NCI-H82 treated with DMSO at 0.1 percent for 48 hours (cell line): Measurements from ENCODE around the gene RCOR1.
"Not testable (repeated sequence)": the region's sequence is repeated elsewhere in the genome, so short reads cannot be mapped to it uniquely, and the experiment has no call there.

ENCODE experiments used
- DNase-seq: peaks from one replicate; lab custom pipeline; 2025; ENCODE audit not compliant: unreplicated experiment; lab: John Stamatoyannopoulos, UW

The RCOR1 gene

DNA sequence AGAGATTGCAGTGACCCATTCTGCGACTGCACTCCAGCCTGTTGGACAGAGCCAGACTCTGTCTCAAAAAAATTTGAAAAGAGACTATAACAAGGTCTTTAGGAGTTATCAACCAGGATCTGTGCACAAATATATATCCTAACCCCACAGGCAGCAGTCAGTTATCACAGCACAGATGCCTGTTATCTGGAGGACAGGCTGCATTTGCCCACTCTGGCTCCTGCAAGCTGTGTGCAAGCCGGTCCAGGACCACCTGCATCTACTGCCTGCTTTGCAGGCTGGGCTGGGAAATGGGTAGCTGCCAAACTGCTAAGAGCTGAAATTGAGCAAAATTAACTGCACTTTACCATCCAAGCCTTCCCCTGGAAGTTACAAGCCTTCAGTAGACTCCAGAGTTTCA is 21.4 kb upstream of the RCOR1 start:
- DNase-seq: no peak

DNA sequence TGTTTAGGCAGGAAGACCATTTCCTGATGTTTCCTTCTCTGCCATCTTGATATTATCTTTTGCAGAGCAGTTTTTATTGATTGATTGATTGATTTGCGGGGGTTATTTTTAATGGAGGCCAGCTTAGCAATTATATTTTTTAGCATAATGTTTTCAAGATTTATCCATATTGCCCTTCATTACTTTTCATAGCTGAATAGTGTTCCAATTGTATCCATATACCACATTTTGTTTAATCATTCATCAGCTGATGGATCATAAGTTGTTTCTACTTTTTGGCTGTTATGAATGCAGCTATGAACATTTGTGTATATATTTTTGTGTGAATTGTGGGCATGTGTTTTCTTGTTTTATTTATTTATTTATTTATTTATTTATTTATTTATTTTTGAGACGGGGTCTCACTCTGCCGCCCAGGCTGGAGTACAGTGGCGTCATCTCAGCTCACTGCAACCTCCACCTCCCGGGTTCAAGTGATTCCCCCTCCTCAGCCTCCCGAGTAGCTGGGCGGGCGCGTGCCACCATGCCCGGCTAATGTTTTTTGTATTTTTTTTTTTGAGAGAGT is 20.9 kb upstream of the RCOR1 start:
- no peak for DNase-seq

DNA sequence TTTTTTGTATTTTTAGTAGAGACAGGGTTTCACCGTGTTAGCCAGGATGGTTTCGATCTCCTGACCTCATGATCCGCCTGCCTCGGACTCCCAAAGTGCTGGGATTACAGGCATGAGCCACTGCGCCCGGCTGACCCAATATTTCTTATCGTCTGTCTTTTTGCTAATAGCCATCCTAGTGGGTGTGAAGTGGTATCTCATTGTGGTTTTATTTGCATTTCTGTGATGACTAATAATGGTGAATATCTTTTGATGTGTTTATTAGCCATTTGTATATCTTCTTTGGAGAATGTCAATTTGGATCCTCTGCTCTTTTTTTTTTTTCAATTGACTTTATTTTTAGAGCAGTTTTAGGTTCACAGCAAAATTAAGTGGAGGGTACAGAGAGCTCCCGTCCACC is 19.3 kb upstream of the RCOR1 start:
- DNase-seq: not testable (repeated sequence)

DNA sequence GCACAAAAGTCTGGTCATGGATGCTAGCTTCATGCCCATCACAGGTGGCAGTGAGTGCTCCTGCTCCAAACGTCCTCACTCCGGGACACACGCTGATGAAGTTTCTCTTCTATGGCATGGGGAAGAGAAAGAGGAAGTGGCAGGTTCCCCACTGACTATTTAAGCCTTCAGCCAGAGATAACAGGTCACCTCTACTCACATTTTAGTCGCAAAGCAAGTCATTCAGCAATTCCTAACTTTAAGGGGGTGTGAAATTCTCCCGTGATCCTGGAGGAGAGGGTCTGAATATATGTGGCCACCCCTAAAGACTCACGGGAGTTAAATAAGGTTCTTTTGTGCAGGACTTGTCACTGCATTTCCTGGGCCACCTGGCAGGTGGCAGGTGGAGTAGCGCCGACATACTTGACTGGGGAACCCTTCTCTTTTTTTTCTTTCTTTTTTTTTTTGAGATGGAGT is 18.8 kb upstream of the RCOR1 start:
- DNase-seq: no peak

DNA sequence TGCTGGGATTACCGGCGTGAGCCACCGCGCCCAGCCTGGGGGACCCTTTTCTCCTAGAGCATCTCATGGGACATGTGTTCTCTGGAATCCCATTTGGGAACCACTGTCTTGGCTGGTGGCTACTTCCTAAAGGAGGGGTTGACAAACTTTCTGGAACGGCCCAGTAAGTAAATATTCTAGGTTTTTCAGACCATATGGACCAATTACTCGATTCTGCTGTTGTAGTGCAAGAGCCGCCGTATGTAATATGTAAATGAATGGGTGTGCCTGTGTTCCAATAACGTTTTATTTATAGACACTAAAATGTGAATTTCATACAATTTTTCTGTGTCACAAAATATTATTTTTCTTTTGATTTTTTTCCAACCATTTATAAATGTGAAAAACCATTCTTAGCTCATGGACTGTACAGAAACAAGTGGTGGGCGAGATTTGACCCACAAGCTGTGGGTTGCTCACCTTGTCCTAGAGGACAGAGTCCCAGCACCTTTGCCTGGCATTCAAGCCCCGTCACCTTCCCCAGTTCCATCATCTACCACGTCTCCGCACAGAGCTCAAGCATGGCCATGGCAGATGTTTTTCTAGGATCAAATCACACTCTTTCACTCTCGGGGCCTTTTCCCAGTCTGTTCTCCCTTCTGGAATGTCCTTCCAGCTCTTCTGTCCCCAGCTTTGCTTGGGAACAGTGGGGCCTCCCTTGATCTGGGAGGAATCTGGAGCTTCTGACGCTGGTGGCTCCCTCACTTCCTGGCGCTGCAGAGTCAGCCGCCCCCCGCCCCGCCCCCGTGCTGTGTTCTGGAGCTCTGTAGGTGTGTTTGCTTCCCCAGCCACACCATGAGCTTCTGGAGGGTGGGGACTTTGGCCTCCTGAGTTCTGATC is 17.9 kb upstream of the RCOR1 start:
- no peak for DNase-seq

DNA sequence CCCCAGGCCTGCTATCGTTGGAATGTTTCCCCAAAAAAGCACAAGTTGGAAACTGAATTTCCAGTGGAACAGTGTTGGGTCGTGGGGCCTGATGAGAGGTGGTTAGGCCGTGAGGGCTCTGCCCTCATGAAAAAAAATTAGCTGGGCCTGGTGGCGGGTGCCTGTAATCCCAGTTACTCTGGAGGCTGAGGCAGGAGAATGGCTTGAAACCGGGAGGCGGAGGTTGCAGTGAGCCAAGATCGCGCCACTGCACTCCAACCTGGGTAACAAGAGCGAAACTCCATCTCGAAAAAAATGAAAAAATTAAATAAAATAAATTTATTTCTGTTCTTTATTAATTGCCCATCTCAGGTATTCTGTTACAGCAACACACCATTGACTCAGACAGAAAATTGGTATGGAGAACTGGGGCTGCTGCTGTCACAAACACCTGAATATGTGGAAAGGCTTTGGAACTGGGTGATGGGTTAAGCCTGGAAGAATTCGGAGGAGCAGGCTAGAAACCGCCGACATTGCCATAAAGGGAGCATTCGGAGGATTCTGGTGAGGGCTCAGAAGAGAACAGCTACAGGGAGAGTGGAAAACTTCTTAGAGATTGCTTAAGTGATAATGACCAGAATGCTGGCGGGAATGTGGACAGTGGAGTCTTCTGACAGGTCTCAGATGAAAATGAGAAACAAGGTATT is 17.1 kb upstream of the RCOR1 start:
- DNase-seq: no peak

DNA sequence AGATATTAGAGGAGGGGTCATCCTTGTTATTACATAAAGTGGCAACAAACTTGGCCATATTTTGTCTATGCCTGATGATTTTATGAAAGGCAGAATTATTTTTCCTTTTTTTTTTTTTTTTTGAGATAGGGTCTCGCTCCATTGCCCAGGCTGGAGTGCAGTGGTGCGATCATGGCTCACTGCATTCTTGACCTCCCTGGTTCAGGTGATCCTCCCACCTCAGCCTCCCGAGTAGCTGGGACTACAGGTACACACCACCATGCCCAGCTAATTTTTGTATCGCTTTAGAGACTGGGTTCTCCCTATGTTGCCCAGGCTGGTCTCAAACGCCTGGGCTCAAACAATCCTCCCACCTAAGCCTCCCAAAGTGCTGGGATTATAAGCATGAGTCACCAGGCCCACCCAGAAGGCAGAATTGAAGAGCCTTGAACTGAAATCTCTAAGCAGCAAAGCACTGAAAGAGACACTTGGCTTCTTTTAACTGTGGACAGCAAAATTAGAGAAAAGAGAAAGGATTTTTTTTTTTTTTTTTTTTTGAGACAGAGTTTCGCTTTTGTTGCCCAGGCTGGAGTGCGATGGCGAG is 16.5 kb upstream of the RCOR1 start:
- DNase-seq: not testable (repeated sequence)

DNA sequence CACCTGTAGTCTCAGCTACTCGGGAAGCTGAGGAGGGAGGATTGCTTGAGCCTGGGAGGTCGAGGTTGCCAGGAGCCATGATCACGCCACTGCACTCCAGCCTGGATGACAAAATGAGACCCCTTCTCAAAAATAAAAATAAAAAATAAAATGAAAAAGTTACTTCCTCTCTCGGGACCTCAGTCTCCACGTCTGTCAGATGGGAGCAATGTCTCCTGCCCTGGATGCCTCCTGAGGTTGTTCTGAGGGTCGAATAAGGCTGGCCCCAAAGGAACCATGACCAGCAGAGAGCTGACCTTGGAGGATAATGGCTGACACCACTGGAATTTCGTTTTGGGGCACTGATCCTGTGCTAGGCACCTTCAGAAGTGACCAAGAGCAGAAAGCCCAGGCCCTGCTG is 13.6 kb upstream of the RCOR1 start:
- DNase-seq: no peak

DNA sequence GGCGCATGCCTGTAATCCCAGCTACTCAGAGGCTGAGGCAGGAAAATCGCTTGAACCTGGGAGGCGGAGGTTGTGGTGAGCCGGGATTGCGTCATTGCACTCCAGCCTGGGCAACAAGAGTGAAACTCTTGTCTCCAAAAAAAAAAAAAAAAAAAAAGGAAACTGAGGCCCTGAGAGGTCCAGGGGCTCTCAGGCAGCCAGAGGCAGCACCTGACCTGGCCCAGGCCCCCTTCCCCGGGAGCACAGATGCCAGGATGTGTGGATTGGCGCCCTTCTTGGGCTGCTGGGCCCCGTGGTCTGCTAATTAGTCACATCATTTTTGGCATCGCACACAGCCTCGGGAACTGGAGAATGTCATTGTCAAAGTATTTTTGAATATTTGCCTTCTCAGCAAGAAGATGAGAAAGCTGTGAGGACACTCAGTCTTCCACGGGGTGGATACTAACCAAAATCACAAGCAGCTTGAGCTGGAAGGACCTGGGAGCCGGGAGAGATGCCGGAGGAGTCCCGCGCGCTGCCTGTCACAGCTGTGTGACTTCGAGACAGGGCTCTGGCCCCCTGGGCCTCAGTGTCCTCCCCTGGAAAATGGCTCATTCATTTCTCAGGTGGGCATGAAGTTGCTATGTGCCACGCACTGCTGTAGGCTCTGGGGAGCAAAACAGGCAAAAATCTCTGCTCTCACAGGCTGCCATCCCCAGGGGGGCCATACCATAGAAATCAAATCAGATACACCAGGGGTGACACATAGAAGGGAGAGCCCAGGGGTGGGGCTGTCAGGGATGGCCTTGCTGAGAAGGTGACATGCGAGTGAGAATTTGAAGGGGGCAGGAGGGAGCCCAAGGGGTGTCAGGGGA is 12.5 kb upstream of the RCOR1 start:
- no peak for DNase-seq

DNA sequence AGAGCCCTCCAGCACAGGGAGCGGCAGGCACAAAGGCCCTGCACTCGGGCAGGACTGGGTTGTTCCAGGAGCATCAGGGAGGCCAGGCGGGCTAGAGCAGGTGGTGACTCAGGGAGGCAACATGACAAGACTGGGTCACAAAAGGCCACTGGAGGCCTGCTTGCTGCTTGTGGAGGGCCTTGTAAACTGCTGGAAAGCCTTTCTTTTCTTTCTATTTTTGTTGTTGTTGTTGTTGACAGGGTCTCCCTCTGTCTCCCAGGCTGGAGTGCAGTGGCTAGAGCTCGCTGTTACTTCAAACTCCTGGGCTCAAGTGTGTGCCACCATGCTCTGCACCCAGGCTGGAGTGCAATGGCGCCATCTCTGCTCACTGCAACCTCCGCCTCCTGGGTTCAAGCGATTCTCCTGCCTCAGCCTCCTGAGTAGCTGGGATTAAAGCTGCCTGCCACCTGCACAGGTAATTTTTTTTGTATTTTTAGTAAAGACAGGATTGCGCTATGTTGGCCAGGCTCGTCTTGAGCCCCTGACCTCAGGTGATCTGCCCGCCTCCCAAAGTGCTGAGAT is 11.8 kb upstream of the RCOR1 start:
- no peak for DNase-seq

DNA sequence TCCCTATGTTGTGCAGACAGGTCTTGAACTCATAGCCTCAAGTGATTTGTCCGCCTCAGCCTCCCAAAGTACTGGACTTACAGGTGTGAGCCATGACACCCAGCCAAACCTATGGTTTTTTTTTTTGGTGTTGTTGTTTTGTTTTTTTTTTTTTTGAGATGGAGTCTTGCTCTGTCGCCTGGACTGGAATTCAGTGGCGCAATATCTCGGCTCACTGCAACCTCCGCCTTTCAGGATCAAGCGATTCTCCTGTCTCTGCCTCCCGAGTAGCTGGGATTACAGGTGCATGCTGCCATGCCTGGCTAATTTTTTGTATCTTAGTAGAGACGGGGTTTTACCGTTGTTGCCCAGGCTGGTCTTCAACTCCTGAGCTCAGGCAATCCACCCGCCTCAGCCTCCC is 11.3 kb upstream of the RCOR1 start:
- DNase-seq: no peak

DNA sequence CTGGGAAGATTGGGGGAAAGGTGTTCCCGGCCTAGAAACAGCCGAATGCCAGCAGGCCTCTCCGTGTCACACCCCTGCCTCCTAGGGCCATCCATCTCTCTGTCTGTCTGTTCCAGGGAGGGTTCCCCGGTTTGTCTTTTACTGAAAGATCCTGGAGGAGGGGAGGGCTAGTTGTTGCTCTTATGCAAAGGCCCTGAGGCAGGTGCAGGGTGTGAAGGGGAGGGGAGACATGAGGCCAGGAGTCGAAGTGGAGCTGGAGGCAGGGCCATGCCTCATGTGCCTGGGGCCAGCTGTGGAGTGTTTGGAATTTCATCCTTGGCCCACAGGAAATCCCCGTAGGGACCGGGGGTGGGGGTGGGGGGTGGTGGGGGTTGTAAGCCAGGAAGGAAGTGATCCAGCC is 8.7 kb upstream of the RCOR1 start:
- DNase-seq: no peak

DNA sequence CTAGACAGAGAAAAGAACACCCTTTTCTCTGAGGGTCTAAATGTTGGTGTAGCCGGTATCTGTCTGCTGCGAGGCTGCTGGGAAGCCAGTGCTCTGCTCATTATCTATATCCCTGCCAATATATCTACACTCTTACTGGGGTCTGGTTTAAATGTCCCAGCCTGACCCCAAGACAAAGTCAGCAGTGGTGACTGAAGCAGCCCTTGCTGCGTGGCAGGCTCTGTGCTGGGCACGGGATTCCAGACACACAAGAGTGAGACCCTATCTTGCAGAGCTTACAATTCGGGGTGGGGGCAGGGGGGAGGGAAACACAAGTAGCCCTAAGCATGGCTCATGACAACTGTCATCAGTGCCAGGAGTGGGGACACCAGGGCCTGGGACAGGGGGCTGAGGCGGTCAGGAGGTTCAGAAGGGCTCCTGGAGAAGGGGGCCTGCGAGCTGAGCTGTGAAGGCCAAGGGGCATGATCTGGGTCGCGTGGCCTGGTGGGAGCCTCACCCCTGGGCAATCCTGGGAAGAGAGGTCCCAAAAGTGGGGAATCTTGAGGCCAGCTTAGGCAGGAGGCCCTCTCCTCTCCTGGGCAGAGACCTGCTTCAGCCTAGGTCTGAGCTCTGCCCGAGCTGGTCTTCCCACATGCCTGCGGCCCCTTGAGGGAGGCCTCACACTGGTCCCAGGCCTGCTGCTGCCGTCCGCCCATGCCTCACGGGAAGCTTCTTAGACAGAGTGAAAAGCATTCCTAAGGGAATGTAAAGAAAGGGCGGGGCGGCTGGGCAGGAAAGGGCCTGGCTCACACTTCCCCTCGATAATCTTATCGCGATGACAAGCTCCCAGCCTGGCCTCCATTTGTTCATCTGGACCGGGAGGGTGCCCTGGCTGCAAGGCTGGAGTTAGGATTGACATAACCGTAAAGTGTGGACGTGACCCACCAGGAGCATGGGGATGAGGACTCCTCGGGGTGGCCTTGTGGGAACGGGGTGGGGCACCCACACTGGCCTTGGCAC is 7.3 kb upstream of the RCOR1 start:
- DNase-seq: no peak

DNA sequence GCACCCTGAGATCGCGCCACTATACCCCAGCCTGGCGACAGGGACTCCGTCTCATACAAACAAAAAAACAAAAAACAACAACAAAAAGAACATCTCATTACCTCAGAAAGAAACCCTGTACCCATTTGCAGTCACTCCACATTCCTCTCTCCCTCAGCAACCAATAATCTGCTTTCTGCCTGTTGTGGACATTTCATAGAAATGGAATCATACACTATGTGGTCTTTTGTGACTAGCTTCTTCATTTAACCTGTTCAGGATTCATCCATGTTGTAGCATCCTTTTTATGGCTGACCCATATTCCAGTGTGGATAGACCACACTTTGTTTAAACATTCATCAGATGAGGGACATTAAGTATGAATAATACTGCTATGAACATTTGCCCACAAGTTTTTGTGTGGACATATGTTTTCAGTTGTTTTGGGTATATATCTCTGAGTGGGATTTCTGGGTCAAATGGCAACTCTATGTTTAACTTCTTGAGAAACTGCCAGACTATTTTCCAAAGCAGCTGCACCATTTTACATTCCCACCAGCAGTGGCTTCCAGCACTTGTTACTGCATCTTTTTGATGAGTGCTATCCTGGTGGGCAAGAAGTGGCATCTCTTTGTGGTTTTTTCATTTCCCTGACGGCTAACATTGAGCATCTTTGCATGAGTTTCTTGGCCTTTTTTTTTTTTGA is 5.9 kb upstream of the RCOR1 start:
- no peak for DNase-seq

DNA sequence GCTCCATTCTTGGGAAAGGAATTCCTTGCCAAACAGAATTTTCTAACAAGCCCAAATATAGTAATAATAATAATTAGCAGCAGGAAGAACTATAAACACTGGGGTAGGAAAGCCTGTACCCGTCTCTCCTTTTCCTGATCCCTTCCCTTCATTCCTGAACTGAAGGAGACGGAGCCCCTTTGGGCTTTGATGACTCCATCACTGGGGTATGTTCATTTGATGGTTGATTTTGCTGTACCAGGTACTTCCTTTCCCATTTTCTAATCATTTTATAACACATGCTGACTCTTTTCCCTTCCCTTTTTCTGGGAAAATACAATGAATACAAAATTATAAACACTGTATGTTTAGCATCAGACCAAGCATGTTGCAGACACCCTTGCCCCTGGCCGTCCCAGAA is 3.6 kb upstream of the RCOR1 start:
- DNase-seq: no peak

DNA sequence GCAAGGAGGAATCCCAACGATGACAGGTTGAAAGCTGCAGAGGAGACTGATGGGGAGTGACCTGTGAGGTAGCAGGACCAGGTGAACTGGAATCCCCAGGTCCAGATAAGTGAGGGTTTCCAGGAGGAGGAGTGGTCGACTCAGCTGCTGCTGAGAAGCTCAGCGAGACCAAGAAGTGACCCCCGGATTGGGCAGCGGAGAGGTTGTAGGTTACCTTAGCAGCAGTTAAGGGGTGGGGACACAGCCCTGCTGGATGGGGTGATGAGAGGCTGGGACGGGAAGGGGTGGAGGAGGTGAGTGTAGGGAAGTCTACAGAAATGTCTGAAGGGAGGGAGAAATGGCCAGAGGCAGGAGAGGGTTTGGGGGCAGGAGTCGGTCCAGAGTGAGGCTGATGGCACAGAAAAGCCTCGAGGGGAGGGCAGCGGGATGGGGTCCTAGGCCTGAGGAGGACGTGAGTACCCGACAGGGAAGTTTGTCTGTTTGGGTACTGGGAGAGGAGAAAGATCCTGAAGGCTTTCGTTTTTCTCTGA is 2.6 kb upstream of the RCOR1 start:
- no peak for DNase-seq

DNA sequence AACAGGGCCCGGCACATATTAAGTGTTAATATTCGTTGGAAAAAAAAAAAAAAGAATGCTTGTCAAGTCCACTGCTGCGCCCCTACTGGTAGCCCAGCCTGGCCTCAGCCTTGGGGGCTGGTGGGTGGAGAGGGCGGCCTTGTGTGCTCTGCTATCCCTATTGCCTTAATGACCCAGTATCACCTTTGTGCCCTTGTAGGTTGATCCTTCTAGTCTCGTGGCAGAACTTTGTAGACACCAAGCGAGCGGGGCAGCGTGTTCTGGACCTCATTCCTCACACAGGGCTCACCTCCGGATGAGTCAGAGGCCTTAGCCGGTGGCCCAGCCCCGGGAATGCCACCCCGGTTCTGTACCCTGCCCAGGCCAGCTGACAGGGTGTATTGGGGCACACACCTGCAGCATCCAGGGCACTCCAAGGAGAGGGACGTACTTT is 1.8 kb upstream of the RCOR1 start:
- DNase-seq: no peak

DNA sequence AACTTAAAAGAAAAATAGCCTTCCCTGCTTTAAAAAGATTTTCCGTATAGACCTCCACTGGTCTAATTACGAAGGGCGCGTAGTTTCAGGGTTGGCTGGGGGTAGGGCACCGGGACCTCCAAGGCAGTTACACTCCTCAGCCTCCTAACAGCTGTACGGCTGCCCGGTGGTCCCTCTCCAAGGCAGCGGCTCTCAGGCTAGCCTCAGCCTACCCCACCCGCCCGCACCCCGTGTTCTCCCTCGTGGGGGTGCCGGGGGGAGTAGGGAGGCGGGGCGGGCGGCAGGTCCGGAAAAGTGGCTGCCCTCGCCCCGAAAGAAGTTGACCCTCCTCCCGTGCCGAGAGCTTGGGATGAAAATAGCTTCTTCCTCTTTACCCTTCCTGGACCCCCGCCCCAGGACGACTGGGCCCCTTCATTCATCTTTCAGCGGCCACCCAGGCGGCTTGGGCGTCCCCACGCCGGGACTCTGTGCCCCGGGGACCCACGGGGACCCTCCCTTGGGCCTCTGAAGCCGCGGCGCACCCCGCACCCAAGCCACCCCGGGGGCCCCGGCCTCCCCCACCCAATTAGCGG is 991 bp upstream of the RCOR1 start:
- no peak for DNase-seq
